ENCODE results near the gene PCDHGC5. TPM values are rescaled to one million over a fixed set of nuclear protein-coding genes. Genes with fewer than 3 reads are reported as not detected.

The PCDHGC5 gene
- total and polyA plus RNA-seq, 2 of the 8 experiments (the other 6 are each of a cell fraction or from before 2014, with no cell fraction given) = 0.41 to 1.1 TPM

- CTCF ChIA-PET (ENCODE audit: partially characterized antibody) = interaction anchor here (0.6 to 14.3 kb wide), 18 partner anchors 7 to 644 kb away, joined by 3 to 164 read pairs (median 4); partner anchors contain the start of genes PCDHB9, PCDHGA11, PCDHGB1 and PCDHGB2
- H3K4me2 ChIP-seq (ENCODE audit: insufficient read depth in 1 of 2, low read depth in 2 of 2, low read length in 2 of 2) = peak overlapping the region; percentile 98
- no peak overlapping the region for H3K56ac ChIP-seq (replicated peaks; ENCODE audit: insufficient read length, low read depth, low read length)
Observed at GRCh38 chr5:141483902-141484301, 5.0 kb upstream of the PCDHGC5 start.

More at GRCh38 chr5:141483902-141484301, 5.0 kb upstream of the PCDHGC5 start:
- no peaks in the 10 kb centered on the region for H3K9me3 ChIP-seq (ENCODE audit: insufficient read depth in 2 of 2, low read depth in 1 of 2, low read length in 1 of 2)
- H2BK12ac ChIP-seq (ENCODE audit: low read depth, low read length) = no peak overlapping the region
- no peak overlapping the region for H2AFZ ChIP-seq (ENCODE audit: low read length)
- H3K79me2 ChIP-seq (ENCODE audit: control insufficient read depth in 1 of 2, insufficient read depth in 2 of 2, low read length in 2 of 2) = peaks cover 0 to 3% of the 10 kb centered on the region in 2 experiments; a peak in 1 of 4 replicates
- no peak overlapping the region for H3K4ac ChIP-seq (replicated peaks; ENCODE audit: insufficient read length, low read depth, low read length)
- DNase-seq (ENCODE audit: low read depth in 1 of 2, low spot score in 2 of 2) = no peak
- H3K79me1 ChIP-seq (ENCODE audit: low read depth, low read length) = no peaks in the 10 kb centered on the region; the same call in 1 of the 2 replicates
- no peak overlapping the region for H2BK5ac ChIP-seq (ENCODE audit: low read depth, low read length)
- H2BK20ac ChIP-seq (ENCODE audit: low read length) = peak overlapping the region; percentile 40; the same call in 1 of the 2 replicates
- no peaks in the 10 kb centered on the region for H3K36me3 ChIP-seq (ENCODE audit: control insufficient read depth in 2 of 4, insufficient read depth in 4 of 4, low read length in 3 of 4)
- no peak overlapping the region for H4K8ac ChIP-seq (ENCODE audit: extremely low read depth, insufficient read depth, low read length)
- H4K20me1 ChIP-seq (replicated peaks in 1 of 2; ENCODE audit: control insufficient read depth in 1 of 2, insufficient read depth in 2 of 2, low read length in 2 of 2) = peaks cover 11 to 15% of the 10 kb centered on the region in 2 experiments
- peaks cover 5 to 20% (median 11%) of the 10 kb centered on the region in 4 experiments for H3K4me1 ChIP-seq (replicated peaks in 1 of 4; ENCODE audit: control insufficient read depth in 3 of 4, insufficient read depth in 4 of 4, low read length in 3 of 4)
- H2BK15ac ChIP-seq (ENCODE audit: low read length) = no peak overlapping the region
- peak; percentile 53 for TF ChIP-seq ASH2L (IDR thresholded peaks at IDR 0.05; ENCODE audit: low read length)
- TF ChIP-seq JUND (IDR thresholded peaks at IDR 0.05; ENCODE audit: low read length) = no peak
- peak; percentile 40; the same call in 1 of the 2 replicates for TF ChIP-seq SP1 (IDR thresholded peaks at IDR 0.05; ENCODE audit: low read depth, low read length)
- 0 out of 2 replicates have a peak overlapping the region, but pooled peaks have one; percentile 34 for H3K18ac ChIP-seq (ENCODE audit: extremely low read depth, low read length)
- H3K23ac ChIP-seq (ENCODE audit: insufficient read length) = no peak overlapping the region
- H3K23me2 ChIP-seq (ENCODE audit: low read depth, low read length) = peaks cover 11% of the 10 kb centered on the region
- no peak overlapping the region for H3K9ac ChIP-seq (replicated peaks in 1 of 4; ENCODE audit: extremely low read depth in 1 of 4, low read depth in 3 of 4, low read length in 3 of 4)
- no peak overlapping the region for H2AK5ac ChIP-seq (ENCODE audit: low read depth, low read length)
- POLR2A ChIA-PET (ENCODE audit: partially characterized antibody) = interaction anchor here (0.6 to 3.5 kb wide), 8 partner anchors 8 to 88 kb away, joined by 3 to 25 read pairs (median 5); no protein-coding TSS in a partner anchor
- H3K4me3 ChIP-seq (ENCODE audit: extremely low read depth in 1 of 4, insufficient read depth in 2 of 4, low read depth in 3 of 4, low read length in 4 of 4) = peak overlapping the region; percentile 56 to 78 (median 69); a peak in 5 of 8 replicates
- no peak overlapping the region for H2BK120ac ChIP-seq (replicated peaks; ENCODE audit: low read depth, low read length)
- peak overlapping the region; percentile 51 for H4K5ac ChIP-seq (ENCODE audit: insufficient read length, low read depth, low read length)
- peak; percentile 81 for FAIRE-seq
- H3K27me3 ChIP-seq (replicated peaks in 1 of 4; ENCODE audit: control insufficient read depth in 3 of 4, extremely low read depth in 1 of 4, insufficient read depth in 3 of 4, low read length in 3 of 4) = peaks cover 7 to 19% (median 16%) of the 10 kb centered on the region in 4 experiments
- no peak overlapping the region for H3K14ac ChIP-seq (ENCODE audit: insufficient read length)
- H3K27ac ChIP-seq (ENCODE audit: low read depth, low read length) = peak overlapping the region; percentile 5; the same call in 1 of the 2 replicates
- WGBS, 2 experiments (ENCODE audit: extremely low coverage in 1 of 2, insufficient coverage in 1 of 2, insufficient read length in 1 of 2, insufficient replicate concordance in 2 of 2, low coverage in 1 of 2, low lambda C conversion rate in 2 of 2, missing lambda C conversion rate in 1 of 2) = 14% methylated on average over 3 of the region's 3 CpGs; no CpG with 5 or more reads in 1 of the 2 experiments
- no peak overlapping the region for H4K91ac ChIP-seq (replicated peaks; ENCODE audit: insufficient read length, low read length)

Measured in H1 (cell line).